NB4 (cell line): ENCODE results near the gene MRPS18C.
"Not testable (repeated sequence)": the region's sequence is repeated elsewhere in the genome, so short reads cannot be mapped to it uniquely, and the experiment has no call there.

ENCODE experiments used
- DNase-seq: peaks from one replicate; pipeline ENCODE4 v3.0.0; 2010; ENCODE audit warnings: low read depth
- H3K4me3 ChIP-seq: one replicate; pipeline ENCODE4 v1.5.1; 2011; ENCODE audit warnings: mild to moderate bottlenecking, low read depth, low read length, moderate library complexity
- MYC ChIP-seq: IDR thresholded peaks from 2 replicates; pipeline ENCODE4 v1.6.1; 2011; ENCODE audit warnings: low read depth, low read length
- POLR2A ChIP-seq: IDR thresholded peaks from 2 replicates; pipeline ENCODE4 v1.6.1; 2011; ENCODE audit warnings: mild to moderate bottlenecking; ENCODE audit not compliant: insufficient read length; ENCODE audit errors: extremely low read depth
- TF ChIP-seq, protein P1 (sequence below): IDR thresholded peaks from one replicate; pipeline ENCODE4 v1.5.1; 2012; ENCODE audit warnings: low read depth, low read length
- TF ChIP-seq, protein P2 (sequence below): IDR thresholded peaks from 2 replicates; pipeline ENCODE4 v1.6.1; 2011; ENCODE audit warnings: low read depth, low read length

Gene MRPS18C

GRCh38 chr4:83489711-83490326 is 34.0 kb downstream of the MRPS18C start:
- TF ChIP-seq MYC: no peak
- peak; percentile 13 for DNase-seq
- no peak overlapping the region for H3K4me3 ChIP-seq

GRCh38 chr4:83490876-83491450 is 35.1 kb downstream of the MRPS18C start:
- no peak overlapping the region for H3K4me3 ChIP-seq
- peak; percentile 53 for DNase-seq
- TF ChIP-seq POLR2A (no peak), MYC (no peak)
- TF ChIP-seq, protein P1, sequence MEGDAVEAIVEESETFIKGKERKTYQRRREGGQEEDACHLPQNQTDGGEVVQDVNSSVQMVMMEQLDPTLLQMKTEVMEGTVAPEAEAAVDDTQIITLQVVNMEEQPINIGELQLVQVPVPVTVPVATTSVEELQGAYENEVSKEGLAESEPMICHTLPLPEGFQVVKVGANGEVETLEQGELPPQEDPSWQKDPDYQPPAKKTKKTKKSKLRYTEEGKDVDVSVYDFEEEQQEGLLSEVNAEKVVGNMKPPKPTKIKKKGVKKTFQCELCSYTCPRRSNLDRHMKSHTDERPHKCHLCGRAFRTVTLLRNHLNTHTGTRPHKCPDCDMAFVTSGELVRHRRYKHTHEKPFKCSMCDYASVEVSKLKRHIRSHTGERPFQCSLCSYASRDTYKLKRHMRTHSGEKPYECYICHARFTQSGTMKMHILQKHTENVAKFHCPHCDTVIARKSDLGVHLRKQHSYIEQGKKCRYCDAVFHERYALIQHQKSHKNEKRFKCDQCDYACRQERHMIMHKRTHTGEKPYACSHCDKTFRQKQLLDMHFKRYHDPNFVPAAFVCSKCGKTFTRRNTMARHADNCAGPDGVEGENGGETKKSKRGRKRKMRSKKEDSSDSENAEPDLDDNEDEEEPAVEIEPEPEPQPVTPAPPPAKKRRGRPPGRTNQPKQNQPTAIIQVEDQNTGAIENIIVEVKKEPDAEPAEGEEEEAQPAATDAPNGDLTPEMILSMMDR: peak; percentile 78
- TF ChIP-seq, protein P2, sequence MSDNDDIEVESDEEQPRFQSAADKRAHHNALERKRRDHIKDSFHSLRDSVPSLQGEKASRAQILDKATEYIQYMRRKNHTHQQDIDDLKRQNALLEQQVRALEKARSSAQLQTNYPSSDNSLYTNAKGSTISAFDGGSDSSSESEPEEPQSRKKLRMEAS: no peak

- H3K4me3 ChIP-seq, DNase-seq: not testable (repeated sequence)
Measured at GRCh38 chr4:83496085-83496917, 40.4 kb downstream of the MRPS18C start.

GRCh38 chr4:83498187-83498586 is 42.3 kb downstream of the MRPS18C start:
- DNase-seq: no peak
- TF ChIP-seq MYC: no peak
- TF ChIP-seq, protein P2: no peak
- H3K4me3 ChIP-seq: no peak overlapping the region

DNA sequence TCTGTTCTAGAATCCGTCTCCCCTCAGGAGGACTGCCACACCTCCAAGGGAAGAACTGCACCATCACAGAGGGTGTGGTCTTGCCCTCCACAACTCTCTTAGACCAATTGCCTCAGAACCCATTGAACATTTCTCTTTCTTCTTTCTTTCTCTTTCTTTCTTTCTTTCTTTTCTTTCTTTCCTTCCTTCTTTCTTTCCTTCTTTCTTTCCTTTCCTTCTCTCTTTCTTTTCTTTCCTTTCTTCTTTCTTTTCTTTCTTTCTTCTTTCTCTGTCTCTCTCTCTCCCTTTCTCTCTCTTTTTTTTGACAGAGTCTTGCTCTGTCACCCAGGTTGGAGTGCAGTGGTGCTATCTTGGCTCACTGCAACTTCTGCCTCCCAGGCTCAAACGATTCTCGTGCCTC is 45.8 kb downstream of the MRPS18C start:
- H3K4me3 ChIP-seq, DNase-seq: not testable (repeated sequence)

GRCh38 chr4:83503974-83504373 is 48.1 kb downstream of the MRPS18C start:
- no peak for DNase-seq
- TF ChIP-seq MYC (no peak), POLR2A (no peak)
- TF ChIP-seq, protein P2: no peak
- TF ChIP-seq, protein P1: no peak
- H3K4me3 ChIP-seq: no peak overlapping the region

DNA sequence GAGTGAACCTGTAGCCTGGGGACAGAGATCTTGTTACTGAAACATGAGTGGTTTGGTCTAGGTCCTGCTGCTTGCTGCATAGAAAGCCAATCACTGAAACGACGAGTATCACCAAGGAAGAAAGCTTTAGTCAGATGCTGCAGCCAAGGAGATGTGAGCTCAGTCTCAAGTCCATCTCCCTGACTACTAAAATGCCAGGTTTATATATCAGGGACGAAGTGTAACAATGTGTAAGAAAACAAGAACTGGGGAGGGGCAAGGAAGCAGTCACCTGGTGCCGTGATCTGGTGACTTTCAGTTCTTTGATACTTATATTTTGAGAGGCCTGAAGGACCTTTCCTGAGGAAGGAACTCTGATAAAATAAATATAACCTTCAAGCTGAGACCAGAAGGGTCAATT is 48.6 kb downstream of the MRPS18C start:
- TF ChIP-seq, protein P2: no peak
- TF ChIP-seq POLR2A (no peak), MYC (no peak)
- TF ChIP-seq, protein P1: no peak
- no peak for DNase-seq
- no peak overlapping the region for H3K4me3 ChIP-seq

DNA sequence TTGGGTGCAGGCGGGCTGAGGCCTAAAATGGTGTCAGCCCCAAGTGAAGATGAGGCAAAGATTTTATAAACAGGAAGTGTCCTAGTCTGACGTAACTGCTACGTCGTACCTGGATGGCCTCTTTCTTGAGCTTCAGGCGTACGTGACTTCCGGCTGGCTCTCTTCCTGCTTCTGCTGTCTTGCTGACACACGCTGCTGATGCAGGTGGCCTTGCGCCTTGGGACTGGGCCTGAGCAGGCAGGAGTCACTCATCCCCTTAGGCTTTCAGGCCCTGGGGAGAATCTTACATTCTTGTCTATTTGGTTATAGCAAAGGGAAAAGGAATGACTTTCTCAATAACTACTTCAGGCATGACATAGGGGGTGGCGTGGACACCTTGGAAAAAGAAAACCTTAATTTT is 49.1 kb downstream of the MRPS18C start:
- TF ChIP-seq, protein P2: no peak
- TF ChIP-seq POLR2A: no peak
- no peak for TF ChIP-seq MYC
- TF ChIP-seq, protein P1: no peak
- DNase-seq: no peak

More for the DNA sequence above, 49.1 kb downstream of the MRPS18C start:
- H3K4me3 ChIP-seq: no peak overlapping the region
